ENCODE results near the gene GTPBP10.

DNA sequence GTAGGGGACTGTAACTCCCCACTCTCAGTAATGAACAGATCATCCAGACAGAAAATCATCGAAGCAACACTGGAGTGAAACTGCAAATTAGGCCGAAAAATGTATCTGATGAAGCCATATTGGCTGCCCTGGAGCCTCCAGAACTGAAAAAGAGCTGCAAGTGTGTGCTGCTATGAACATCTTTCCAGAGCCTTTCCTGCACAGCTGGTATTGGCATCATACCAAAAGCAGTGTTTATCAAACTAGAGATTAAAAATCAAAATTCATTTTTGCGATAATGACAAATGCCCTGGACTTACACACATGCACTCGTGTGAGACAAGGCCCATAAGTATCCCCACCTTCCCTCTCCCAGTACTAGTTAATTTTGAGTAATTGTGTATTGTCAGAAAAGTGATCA is 49.9 kb downstream of the GTPBP10 start:
- TF ChIP-seq, protein P1, sequence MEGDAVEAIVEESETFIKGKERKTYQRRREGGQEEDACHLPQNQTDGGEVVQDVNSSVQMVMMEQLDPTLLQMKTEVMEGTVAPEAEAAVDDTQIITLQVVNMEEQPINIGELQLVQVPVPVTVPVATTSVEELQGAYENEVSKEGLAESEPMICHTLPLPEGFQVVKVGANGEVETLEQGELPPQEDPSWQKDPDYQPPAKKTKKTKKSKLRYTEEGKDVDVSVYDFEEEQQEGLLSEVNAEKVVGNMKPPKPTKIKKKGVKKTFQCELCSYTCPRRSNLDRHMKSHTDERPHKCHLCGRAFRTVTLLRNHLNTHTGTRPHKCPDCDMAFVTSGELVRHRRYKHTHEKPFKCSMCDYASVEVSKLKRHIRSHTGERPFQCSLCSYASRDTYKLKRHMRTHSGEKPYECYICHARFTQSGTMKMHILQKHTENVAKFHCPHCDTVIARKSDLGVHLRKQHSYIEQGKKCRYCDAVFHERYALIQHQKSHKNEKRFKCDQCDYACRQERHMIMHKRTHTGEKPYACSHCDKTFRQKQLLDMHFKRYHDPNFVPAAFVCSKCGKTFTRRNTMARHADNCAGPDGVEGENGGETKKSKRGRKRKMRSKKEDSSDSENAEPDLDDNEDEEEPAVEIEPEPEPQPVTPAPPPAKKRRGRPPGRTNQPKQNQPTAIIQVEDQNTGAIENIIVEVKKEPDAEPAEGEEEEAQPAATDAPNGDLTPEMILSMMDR (IDR thresholded peaks at IDR 0.05; ENCODE audit: low read length) = no peak
- no peak for TF ChIP-seq EZH2 (optimal IDR thresholded peaks at IDR 0.05; ENCODE audit: low read depth, low read length)
- no peak for TF ChIP-seq EZH2phosphoT487 (IDR thresholded peaks at IDR 0.05; ENCODE audit: low read length)
